HG02763 (cell line): ENCODE results near the gene EPB41L1.

Source experiments
- ATAC-seq: cut with Tn5 transposase; IDR thresholded peaks from one replicate; pipeline ENCODE4 v1.9.1; 2021; ENCODE audit warnings: mild to moderate bottlenecking, moderate library complexity; ENCODE audit not compliant: unreplicated experiment

The EPB41L1 gene

DNA sequence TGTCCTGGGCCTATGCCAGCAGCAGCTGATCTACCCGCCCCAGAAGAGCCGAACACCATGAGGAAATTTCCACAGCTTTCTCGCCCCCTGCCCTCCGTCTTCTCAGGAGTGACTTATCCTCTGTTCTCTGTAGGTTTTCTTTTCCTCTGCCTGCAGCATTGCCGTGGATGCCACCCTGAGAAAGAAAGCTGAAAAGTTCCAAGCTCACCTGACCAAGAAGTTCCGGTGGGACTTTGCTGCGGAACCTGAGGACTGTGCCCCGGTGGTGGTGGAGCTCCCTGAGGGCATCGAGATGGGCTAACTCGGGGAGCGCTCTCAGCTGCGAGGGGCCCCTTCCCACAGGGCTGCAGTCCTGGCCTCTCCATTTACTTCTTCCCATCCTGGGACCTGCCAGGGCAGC, 100.9 kb downstream of the EPB41L1 start:
- no peak for ATAC-seq

GRCh38 chr20:36259177-36260061, 104.9 kb downstream of the EPB41L1 start:
- ATAC-seq: no peak

- ATAC-seq: no peak
Observed at GRCh38 chr20:36260316-36260715, 105.8 kb downstream of the EPB41L1 start.

- ATAC-seq: no peak
Observed at GRCh38 chr20:36261389-36262105, 107.0 kb downstream of the EPB41L1 start.

DNA sequence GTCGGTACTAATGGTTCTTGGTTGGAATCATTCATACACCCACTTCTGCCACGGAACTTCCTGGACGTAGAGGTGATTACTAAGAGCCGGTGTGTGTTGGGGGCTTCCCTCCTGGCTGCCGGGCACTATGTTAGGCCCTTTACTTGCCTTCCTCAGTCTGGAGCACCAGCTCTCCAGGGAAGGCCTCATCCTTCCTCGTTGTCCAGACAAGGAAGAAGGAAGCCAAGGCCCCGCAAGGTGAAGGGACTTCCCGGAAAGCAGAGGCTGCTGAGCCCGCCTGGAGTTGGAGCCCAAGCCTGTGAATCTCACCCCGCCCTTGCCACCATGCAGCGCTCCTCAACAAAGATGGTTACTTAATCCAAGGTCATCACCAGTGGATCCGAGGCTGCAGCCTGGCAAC, 107.9 kb downstream of the EPB41L1 start:
- no peak for ATAC-seq

GRCh38 chr20:36264426-36265246, 110.1 kb downstream of the EPB41L1 start:
- ATAC-seq: no peak

DNA sequence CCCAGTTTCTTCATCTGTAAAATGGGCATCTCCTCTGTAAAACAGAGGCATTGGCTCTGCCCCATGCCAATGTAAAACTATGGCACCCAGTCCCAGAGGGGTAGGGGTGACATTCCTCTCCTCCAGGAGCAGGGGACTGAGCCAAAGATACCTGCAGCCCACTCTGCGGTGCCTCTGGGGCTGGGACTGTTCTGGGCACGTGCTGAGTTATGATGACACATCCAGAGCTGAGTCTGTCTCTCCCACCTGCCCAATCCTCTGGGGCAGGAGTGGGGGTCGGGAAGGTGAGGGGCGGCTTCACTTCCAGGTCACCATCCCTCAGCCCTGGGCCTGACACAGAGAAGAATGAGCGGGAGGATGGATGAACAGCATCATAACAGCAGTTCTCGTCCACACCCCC, 111.6 kb downstream of the EPB41L1 start:
- no peak for ATAC-seq

- ATAC-seq: no peak
Observed at GRCh38 chr20:36267605-36268381, 113.3 kb downstream of the EPB41L1 start.

- no peak for ATAC-seq
Observed at GRCh38 chr20:36268440-36269342, 114.2 kb downstream of the EPB41L1 start.

GRCh38 chr20:36269507-36269906, 115.0 kb downstream of the EPB41L1 start:
- no peak for ATAC-seq

DNA sequence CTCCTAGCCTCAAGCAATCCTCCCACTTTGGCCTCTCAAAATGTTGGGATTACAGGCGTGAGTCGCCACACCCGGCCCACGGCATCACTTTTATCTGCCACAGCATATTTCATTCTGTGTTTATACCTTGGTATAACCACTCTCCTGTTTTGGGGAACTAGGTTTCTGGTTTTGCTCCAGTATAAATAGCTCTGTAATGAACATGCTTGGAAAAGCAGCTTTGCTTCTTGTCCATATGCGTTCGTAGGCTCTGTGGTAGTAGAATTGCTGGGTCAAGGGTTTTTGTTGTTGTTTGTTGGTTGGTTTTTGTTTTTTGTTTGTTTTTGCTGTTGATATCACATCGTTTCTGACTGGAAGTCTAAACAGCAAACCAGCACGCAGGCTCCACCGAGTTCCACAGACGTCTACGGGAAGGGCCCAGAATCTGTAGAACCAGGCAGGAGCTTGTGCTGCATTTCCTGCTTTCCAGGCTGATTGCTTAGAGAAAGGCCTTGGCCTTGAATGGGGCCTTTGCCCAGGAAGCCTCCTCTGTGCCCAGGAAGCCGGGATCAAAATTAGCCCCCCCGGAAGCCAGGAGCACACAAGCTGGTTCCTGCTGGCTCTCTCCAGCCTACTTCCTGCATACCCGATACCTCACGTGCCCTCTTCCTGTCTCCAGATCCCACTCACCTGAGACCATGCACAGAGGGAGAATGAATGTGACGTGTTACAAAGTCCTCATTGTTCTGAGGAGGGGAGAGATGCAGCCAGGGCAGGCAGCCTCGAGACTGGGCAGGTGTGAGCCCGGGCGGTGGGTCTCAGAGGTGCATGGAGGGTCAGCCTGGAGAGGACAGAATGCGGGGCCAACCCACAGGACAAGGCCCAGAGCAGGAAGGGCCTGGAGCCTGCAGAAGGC, 116.5 kb downstream of the EPB41L1 start:
- ATAC-seq: no peak

DNA sequence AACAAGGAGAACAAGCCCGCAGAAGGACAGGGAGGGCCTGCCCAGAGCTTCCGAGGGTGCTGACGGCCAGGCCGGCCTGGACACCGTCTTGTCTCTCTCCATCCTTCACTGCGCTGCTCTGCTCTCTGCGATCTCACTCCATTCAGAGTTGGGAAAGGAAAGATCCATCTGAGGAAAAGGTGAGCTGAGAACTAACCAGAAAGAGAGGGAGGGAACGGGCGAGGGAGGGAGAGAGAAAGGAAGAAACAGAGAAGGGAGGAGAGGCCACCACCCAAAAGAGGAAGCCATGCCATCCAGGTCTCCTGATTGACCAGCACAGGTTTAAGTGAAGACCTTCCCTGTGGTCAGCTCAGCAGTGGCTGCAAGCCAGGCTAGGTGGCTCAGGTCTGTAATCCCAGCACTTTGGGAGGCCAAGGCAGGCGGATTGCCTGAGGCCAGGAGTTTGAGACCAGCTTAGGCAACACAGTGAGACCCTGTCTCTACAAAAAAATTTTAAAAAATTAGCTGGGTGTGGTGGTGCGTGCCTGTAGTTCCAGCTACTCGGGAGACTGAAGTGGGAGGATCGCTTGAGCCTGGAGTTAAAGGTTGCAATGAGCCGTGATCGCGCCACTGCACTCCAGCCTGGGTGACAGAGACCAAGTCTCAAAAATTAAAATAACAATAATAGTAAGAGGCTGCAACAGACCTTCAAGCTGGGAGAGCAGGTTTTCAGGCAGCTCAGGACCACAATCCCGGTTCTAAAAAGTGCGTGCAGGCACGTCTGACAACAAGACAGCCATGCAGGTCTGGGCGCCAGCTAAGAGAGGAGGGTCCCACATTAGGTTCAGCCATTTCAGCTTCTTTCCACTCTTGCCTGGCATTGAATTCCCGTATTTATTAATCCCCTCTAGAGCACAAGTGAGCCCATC, 117.4 kb downstream of the EPB41L1 start:
- ATAC-seq: no peak

GRCh38 chr20:36272547-36273220, 118.1 kb downstream of the EPB41L1 start:
- no peak for ATAC-seq

DNA sequence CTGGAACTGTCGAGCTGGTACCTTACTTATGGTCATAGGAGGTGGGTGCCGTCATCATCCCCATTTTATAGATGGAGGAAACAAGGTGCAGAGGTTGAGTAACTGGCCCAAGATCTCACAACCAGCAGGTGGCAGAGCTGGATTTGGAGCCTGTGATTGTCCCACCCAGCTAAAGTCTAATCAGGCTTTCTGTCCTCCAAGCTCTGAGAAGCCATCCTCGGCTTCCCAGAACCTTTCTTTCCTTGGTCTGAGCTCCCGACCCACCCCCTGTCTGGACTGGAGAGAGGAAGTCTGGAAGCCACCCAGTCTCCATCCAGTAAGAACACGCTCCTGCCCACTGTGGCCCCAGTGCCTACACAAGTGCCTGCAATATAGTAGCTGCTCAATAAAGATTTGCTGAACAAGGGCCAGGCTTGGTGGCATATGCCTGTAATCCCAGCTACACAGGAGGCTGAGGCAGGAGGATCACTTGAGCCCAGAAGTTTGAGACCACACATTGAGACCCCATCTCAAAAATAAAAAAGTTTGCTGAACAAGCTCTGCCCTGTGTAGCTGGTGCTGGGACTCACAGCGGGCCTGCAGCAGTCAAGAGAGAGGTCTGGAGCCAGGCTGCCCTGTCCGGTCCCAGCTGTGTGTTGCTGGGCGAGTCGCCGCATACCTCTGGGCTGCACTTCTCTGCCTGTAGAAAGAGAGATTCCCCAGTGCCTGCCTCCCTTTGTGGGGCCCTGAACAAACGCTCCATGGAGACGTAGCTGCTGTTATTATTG, 119.1 kb downstream of the EPB41L1 start:
- ATAC-seq: no peak

- no peak for ATAC-seq
Observed at GRCh38 chr20:36274181-36274841, 119.8 kb downstream of the EPB41L1 start.

GRCh38 chr20:36275011-36275410, 120.5 kb downstream of the EPB41L1 start:
- ATAC-seq: no peak
